Fibroblast of lung (primary cell): ENCODE measurements around the gene TTC21B.

Experiments used
- EZH2 ChIP-seq: IDR thresholded peaks from 2 replicates; pipeline ENCODE4 v1.5.1; 2012; ENCODE audit warnings: low read length, control low read depth, mild to moderate bottlenecking; ENCODE audit errors: missing control alignments
- TF ChIP-seq, protein P1 (sequence below), 2 donors: IDR thresholded peaks in 1 of 2; conservative IDR thresholded peaks in 1 of 2; 1 replicate in 1 of 2; 2 replicates in 1 of 2; pipeline ENCODE4 v1.5.1; 2011 to 2012; ENCODE audit warnings: low read length in 2 of 2, control low read depth in 1 of 2, inconsistent platforms in 1 of 2, low read depth in 1 of 2, mild to moderate bottlenecking in 1 of 2

DNA sequence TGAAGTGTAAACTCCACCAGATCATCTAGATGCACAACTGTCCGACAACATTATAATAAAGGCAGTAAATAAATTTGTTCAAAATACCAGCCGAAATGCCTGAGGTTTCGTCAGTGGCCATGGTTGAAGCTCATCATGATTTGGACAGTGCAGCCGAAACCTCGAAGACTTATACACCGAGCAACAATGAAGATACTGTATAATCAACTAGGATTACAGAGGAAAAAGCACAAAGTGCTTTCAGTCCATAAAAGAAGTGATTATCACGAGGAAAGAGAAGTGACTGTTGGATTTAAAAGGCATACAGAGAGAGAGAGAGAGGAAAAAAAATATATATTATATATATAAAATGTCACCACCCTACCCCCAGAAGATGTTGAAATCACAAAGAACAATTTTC lies 107.5 kb downstream of the TTC21B start:
- TF ChIP-seq, protein P1, sequence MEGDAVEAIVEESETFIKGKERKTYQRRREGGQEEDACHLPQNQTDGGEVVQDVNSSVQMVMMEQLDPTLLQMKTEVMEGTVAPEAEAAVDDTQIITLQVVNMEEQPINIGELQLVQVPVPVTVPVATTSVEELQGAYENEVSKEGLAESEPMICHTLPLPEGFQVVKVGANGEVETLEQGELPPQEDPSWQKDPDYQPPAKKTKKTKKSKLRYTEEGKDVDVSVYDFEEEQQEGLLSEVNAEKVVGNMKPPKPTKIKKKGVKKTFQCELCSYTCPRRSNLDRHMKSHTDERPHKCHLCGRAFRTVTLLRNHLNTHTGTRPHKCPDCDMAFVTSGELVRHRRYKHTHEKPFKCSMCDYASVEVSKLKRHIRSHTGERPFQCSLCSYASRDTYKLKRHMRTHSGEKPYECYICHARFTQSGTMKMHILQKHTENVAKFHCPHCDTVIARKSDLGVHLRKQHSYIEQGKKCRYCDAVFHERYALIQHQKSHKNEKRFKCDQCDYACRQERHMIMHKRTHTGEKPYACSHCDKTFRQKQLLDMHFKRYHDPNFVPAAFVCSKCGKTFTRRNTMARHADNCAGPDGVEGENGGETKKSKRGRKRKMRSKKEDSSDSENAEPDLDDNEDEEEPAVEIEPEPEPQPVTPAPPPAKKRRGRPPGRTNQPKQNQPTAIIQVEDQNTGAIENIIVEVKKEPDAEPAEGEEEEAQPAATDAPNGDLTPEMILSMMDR (conservative IDR thresholded peaks at IDR 0.05 in 1 of 2, IDR thresholded peaks at IDR 0.05 in 1 of 2; ENCODE audit: low read depth in 1 of 2, low read length in 2 of 2), result no peak
- TF ChIP-seq EZH2, result no peak
